Measurements from ENCODE around the gene WT1.

DNA sequence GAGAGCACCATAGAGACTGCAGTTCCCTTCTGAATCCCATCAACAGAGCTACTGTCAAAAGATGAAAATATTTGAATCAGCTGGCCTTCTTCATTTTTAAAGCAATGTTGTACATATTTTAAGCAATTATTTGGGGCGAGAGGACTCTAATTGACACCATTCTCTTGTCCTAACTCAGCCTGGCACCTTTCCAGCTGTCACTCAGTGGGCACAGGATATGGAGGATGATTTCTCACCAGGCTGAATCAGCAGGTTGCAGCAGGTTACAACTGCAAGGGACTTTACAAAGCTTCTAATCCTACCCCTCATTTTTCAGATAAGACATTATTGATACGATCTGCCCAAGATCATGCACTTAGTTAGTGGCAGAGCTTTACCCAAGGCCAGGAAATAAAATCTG is 11.9 kb upstream of the WT1 start:
- TF ChIP-seq NR3C1 (CRISPR knock-in tag; conservative IDR thresholded peaks at IDR 0.05; ENCODE audit: low read depth) (no peak), CTCF (IDR thresholded peaks at IDR 0.05) (no peak), SP1 (CRISPR knock-in tag; conservative IDR thresholded peaks at IDR 0.05) (no peak), ATF3 (CRISPR knock-in tag; conservative IDR thresholded peaks at IDR 0.05) (no peak), ZNF232 (CRISPR knock-in tag; IDR thresholded peaks at IDR 0.05) (no peak), SMAD4 (CRISPR knock-in tag; IDR thresholded peaks at IDR 0.05) (no peak), MAX (CRISPR knock-in tag; IDR thresholded peaks at IDR 0.05) (no peak), ZNF138 (CRISPR knock-in tag; conservative IDR thresholded peaks at IDR 0.05) (no peak), FOXK1 (CRISPR knock-in tag; IDR thresholded peaks at IDR 0.05) (no peak), MXD4 (CRISPR knock-in tag; IDR thresholded peaks at IDR 0.05; ENCODE audit: borderline replicate concordance) (no peak)
- TF ChIP-seq, protein P1, sequence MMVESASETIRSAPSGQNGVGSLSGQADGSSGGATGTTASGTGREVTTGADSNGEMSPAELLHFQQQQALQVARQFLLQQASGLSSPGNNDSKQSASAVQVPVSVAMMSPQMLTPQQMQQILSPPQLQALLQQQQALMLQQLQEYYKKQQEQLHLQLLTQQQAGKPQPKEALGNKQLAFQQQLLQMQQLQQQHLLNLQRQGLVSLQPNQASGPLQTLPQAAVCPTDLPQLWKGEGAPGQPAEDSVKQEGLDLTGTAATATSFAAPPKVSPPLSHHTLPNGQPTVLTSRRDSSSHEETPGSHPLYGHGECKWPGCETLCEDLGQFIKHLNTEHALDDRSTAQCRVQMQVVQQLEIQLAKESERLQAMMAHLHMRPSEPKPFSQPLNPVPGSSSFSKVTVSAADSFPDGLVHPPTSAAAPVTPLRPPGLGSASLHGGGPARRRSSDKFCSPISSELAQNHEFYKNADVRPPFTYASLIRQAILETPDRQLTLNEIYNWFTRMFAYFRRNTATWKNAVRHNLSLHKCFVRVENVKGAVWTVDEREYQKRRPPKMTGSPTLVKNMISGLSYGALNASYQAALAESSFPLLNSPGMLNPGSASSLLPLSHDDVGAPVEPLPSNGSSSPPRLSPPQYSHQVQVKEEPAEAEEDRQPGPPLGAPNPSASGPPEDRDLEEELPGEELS (CRISPR knock-in tag; IDR thresholded peaks at IDR 0.05) = no peak
- TF ChIP-seq, protein P2, sequence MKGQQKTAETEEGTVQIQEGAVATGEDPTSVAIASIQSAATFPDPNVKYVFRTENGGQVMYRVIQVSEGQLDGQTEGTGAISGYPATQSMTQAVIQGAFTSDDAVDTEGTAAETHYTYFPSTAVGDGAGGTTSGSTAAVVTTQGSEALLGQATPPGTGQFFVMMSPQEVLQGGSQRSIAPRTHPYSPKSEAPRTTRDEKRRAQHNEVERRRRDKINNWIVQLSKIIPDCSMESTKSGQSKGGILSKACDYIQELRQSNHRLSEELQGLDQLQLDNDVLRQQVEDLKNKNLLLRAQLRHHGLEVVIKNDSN (CRISPR knock-in tag; IDR thresholded peaks at IDR 0.05) = no peak
